HG03108 (cell line): ENCODE results near the gene VWF.
"Not testable (repeated sequence)": the region's sequence is repeated elsewhere in the genome, so short reads cannot be mapped to it uniquely, and the experiment has no call there.

Experiments
- ATAC-seq: cut with Tn5 transposase; IDR thresholded peaks from one replicate; pipeline ENCODE4 v1.9.1; 2021; ENCODE audit warnings: moderate library complexity; ENCODE audit not compliant: unreplicated experiment

VWF gene

DNA sequence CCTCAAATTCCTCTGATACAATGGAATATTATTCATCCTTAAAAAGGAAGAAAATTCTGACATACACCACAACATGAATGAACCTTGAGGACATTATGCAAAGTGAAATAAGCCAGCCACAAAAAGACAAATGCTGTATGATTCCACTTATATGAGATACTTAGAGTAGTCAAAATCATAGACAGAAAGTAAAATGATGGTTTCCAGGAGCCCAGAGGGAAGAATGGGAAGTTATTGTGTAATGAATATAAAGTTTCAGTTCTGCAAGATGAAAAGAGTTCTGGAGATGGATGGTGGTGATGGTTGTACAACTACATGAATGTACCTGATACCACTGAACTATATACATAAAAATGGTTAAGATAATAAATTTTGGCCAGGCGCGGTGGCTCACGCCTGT, 18.3 kb downstream of the VWF start:
- ATAC-seq = no peak

DNA sequence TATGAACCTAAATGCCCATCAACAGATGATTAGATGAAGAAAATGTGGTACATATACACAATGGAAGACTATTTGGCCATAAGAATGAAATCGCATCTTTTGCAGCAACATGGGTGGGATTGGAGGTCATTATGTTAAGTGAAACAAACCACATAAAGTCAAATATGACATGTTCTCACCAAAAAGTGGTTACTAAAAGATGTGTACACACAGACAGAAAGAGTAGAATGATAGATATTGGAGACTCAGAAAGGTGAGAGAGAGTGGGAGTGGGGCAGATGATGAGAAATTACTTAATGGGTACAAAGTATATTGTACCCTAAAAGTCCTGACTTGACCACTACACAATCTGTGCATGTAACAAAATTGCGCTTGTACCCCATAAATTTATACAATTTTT, 19.6 kb downstream of the VWF start:
- no peak for ATAC-seq

- ATAC-seq = no peak
Measured at GRCh38 chr12:6104027-6104426, 20.4 kb downstream of the VWF start.

DNA sequence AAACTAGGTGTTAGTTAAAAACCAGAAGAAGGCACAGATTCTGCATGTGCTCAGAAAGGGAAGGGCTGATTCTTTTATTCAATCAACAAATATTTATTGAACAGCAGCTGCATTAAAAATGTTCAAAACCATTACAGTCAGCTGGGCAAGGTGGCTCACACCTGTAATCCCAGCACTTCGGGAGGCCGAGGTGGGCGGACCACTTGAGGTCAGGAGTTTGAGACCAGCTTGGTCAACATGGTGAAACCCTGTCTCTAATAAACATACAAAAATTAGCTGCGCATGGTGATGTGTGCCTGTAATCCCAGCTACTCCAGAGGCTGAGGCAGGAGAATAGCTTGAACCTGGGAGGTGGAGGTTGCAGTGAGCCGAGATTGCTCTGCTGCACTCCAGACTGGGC, 22.4 kb downstream of the VWF start:
- ATAC-seq = not testable (repeated sequence)

GRCh38 chr12:6099316-6099715, 25.2 kb downstream of the VWF start:
- no peak for ATAC-seq

DNA sequence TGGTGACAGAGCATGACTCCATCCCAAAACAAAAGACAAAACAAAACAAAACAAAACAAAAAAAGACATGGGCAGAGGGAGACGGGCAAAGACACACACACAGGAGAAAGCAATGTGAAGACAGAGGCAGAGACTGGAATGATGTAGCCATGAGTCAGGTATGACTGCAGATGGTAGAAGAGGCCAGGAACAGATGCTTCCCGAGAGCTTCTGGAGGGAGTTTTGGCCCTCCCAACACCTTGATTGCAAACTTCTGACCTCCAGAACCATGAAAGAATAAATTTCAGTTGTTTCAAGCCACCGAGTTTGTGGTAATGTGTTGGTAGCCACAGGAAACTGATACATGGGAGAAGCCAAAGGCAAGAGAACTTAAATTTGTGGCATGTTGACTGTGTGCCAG, 27.1 kb downstream of the VWF start:
- no peak for ATAC-seq

- ATAC-seq = no peak
Measured at GRCh38 chr12:6096527-6096926, 27.9 kb downstream of the VWF start.

GRCh38 chr12:6095269-6095668, 29.2 kb downstream of the VWF start:
- no peak for ATAC-seq

DNA sequence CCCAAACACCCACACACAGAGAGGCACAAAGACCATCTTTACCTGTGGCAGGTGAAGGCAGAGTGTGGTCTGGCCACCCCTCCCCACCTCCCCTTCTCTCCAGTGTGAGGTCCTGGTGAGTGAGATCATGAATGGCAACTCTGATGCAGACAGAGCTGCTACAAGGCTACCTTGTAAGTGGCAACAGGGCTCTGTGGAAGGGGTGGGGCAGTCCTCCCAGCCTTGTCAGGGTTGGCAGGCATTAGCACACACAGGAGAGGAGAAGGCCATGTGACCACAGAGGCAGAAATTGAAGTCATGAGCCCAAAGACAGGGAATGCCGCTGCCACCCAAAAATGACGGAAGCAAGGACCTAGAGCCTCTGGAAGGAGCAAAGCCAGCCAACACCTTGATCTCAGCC, 30.7 kb downstream of the VWF start:
- ATAC-seq = no peak

GRCh38 chr12:6092784-6093722, 31.4 kb downstream of the VWF start:
- ATAC-seq = no peak

DNA sequence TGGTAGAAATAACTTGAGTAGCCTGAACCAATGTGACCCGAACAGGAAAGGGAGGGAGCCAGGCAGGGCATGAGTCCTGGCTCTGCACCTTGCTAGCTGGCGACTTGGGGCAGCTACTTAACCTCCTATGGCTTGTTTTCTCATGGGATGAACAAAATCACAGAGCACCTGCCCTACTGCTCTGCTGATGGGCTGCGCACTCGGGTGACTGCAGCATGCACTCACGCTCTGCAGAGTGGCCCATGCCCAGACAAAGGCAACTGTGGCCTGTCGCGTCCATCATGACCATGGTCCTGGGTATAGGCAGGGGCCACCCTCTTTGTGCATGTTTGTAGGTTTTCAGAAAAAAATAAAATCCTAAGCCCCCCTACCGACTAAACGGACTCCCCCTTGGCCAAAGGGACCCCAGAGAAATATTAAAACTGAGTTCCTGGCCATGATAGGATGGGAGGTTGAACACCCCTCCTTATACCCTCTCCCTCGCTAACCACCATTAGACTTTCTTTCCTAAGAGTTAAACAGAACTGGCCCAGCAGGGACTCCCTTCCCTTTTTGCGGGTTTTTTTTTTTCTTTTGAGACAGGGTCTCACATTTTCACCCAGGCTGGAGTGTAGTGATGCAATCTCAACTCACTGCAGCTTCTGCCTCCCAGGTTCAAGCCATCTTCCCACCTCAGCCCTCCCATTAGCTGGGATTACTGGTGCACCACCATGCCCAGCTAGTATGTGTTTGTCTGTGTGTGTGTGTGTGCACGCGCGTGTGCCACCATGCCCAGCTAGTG, 32.5 kb downstream of the VWF start:
- ATAC-seq = no peak

GRCh38 chr12:6090803-6091202, 33.7 kb downstream of the VWF start:
- no peak for ATAC-seq

- no peak for ATAC-seq
Measured at GRCh38 chr12:6088921-6089747, 35.3 kb downstream of the VWF start.

- ATAC-seq = no peak
Measured at GRCh38 chr12:6086316-6086715, 38.2 kb downstream of the VWF start.

- no peak for ATAC-seq
Measured at GRCh38 chr12:6085841-6086240, 38.6 kb downstream of the VWF start.

GRCh38 chr12:6084969-6085450, 39.5 kb downstream of the VWF start:
- ATAC-seq = no peak

GRCh38 chr12:6084261-6084968, 40.1 kb downstream of the VWF start:
- ATAC-seq = no peak

DNA sequence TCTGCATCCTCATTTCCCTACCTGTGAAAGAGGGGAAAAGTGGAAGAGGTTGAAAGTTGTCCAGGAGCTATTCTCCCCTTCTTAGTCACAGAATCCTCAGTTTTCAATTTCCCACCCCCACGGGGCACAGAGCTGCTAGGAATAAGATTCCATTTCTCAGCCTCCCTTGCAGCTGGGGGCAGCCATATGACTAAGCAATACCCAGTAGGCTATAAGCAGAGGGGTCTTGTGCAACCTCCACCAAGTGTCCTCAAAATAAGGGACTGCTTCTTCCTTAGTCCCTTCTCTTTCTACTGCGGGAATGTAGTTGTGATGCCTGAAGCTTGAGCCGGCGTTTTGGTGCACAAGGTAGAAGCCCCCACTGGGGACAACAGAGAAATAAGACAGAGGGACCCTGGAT, 40.9 kb downstream of the VWF start:
- no peak for ATAC-seq

GRCh38 chr12:6082613-6083012, 41.9 kb downstream of the VWF start:
- no peak for ATAC-seq
